GM04504 (cell line): ENCODE measurements around the gene ARID1B.

Experiments
- DNase-seq: peaks from one replicate; pipeline ENCODE4 v3.0.0-alpha.2; 2012; ENCODE audit warnings: low read depth

The ARID1B gene

GRCh38 chr6:157246771-157247484, 469.8 kb downstream of the ARID1B start:
- DNase-seq: no peak

DNA sequence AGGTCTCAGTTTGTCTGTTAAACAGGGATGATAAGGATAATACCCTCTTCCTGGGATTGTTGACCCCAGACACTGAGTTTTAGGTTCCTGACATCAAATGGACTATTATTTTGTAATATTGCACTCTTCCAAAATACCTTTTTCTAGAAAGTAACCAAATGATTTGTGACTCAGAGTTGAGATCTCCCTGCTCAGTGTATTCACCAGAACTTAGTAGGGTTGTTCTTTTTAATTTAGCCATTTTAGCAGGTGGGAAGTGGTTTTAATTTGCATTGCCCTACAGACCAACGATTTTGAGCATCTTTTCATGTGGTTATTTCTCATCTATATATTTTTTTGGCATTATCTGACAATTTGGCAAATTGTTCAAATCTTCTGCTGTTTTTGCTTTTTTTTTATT, 471.1 kb downstream of the ARID1B start:
- no peak for DNase-seq

GRCh38 chr6:157249826-157250225, 472.6 kb downstream of the ARID1B start:
- no peak for DNase-seq

DNA sequence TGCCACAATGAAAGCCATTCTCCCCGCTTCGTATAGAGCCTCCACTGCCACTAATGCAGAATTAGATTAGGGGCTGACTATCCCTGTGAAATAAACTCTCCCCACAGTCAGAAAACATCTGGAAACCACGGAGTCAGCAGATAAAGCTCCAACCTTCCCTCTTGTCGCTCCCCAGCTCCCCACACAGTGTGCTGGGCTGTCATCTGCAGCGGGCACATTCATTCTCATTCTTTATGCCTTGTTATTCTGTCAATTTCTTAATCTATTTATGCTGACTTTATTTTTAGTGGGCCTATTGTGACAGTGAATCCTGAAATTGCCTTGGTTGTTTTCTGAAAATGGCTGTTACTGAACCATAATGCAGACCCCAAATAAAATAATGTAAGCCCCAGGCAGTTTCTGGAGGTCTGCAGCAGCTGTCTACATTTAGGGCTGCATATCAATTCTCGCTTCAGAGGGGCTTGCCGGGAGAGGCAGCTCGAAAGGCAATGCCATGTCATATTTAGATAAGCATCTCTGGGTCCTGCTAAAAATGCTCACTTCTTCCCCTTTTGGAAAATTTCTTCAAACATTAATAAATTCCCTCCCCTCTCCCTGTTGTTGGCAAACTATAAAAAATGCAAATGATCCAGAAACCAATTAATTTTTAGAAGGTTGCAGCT, 474.5 kb downstream of the ARID1B start:
- no peak for DNase-seq

GRCh38 chr6:157253017-157253416, 475.8 kb downstream of the ARID1B start:
- DNase-seq: no peak

GRCh38 chr6:157253699-157254098, 476.5 kb downstream of the ARID1B start:
- no peak for DNase-seq

GRCh38 chr6:157254538-157254937, 477.4 kb downstream of the ARID1B start:
- DNase-seq: no peak

GRCh38 chr6:157255079-157255478, 477.9 kb downstream of the ARID1B start:
- DNase-seq: no peak

GRCh38 chr6:157258878-157259277, 481.7 kb downstream of the ARID1B start:
- no peak for DNase-seq

DNA sequence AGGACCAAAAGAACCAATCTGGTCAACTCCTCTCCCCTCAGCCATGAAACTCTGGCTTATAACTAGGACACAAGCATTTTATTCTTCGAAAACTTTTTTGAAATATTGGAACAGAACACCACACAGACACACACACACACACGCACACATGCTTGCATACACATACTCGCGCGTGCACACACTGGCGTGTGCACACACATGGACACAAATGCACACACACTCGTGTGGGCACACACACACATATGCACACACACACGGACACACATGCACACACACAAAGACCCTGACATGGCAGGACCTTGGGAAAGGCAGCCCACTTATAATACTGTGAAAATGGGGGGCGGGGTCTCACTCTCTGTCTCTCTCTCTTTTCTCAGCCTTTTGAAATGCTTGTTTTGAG, 482.3 kb downstream of the ARID1B start:
- no peak for DNase-seq
